Stimulated activated effector memory CD8-positive, alpha-beta T cell treated with anti-CD3 and anti-CD28 coated beads, Interleukin-12 subunit alpha, Interleukin-12 subunit beta, amount 100 ng/mL, for 72 hours (primary cell): ENCODE measurements around the gene ENOX1.

Source experiments
- ATAC-seq: fragments of 150-1000 bp; cut with Tn5 transposase; 2 replicates; pipeline ENCODE4 v1.10.0; 2021
- DNase-seq, 2 donors: peaks; one replicate each; pipeline ENCODE4 v3.0.0; 2021 to 2022; ENCODE audit warnings: low spot score in 2 of 2
- H3K27ac Mint-ChIP-seq: one replicate; pipeline ENCODE4 v1.8.0; 2022; ENCODE audit warnings: mild to moderate bottlenecking, mixed read lengths
- H3K36me3 Mint-ChIP-seq: one replicate; pipeline ENCODE4 v1.8.0; 2022; ENCODE audit warnings: mild to moderate bottlenecking, mixed read lengths
- H3K4me1 Mint-ChIP-seq: one replicate; pipeline ENCODE4 v1.8.0; 2022; ENCODE audit warnings: mixed read lengths
- H3K4me3 Mint-ChIP-seq: one replicate; pipeline ENCODE4 v1.8.0; 2022; ENCODE audit warnings: mild to moderate bottlenecking, mixed read lengths
- H3K9me3 Mint-ChIP-seq: one replicate; pipeline ENCODE4 v1.8.0; 2022; ENCODE audit warnings: mixed read lengths

The ENOX1 gene

GRCh38 chr13:43769529-43769928 is 17.2 kb downstream of the ENOX1 start:
- H3K9me3 Mint-ChIP-seq = no peaks in the 10 kb centered on the region
- DNase-seq (no peak), ATAC-seq (no peak)
- no peak overlapping the region for H3K27ac Mint-ChIP-seq
- H3K4me1 Mint-ChIP-seq = no peaks in the 10 kb centered on the region
- H3K4me3 Mint-ChIP-seq = no peak overlapping the region
- H3K36me3 Mint-ChIP-seq = no peaks in the 10 kb centered on the region

- ATAC-seq = peak; percentile 34
- no peaks in the 10 kb centered on the region for H3K4me1 Mint-ChIP-seq
- H3K27ac Mint-ChIP-seq = no peak overlapping the region
- H3K36me3 Mint-ChIP-seq = no peaks in the 10 kb centered on the region
- H3K4me3 Mint-ChIP-seq = no peak overlapping the region
- H3K9me3 Mint-ChIP-seq = no peaks in the 10 kb centered on the region
- DNase-seq = no peak
Observed at GRCh38 chr13:43767341-43767931, 19.3 kb downstream of the ENOX1 start.

- no peak overlapping the region for H3K4me3 Mint-ChIP-seq
- ATAC-seq = no peak
- H3K36me3 Mint-ChIP-seq = no peaks in the 10 kb centered on the region
- no peaks in the 10 kb centered on the region for H3K4me1 Mint-ChIP-seq
- H3K27ac Mint-ChIP-seq = no peak overlapping the region
- H3K9me3 Mint-ChIP-seq = no peaks in the 10 kb centered on the region
- no peak for DNase-seq
Observed at GRCh38 chr13:43766725-43767124, 20.0 kb downstream of the ENOX1 start.

- H3K27ac Mint-ChIP-seq = no peak overlapping the region
- DNase-seq = no peak
- no peak for ATAC-seq
- no peaks in the 10 kb centered on the region for H3K9me3 Mint-ChIP-seq
- H3K4me1 Mint-ChIP-seq = no peaks in the 10 kb centered on the region
- no peaks in the 10 kb centered on the region for H3K36me3 Mint-ChIP-seq
- no peak overlapping the region for H3K4me3 Mint-ChIP-seq
Observed at GRCh38 chr13:43764349-43764748, 22.4 kb downstream of the ENOX1 start.

GRCh38 chr13:43763143-43763759 is 23.5 kb downstream of the ENOX1 start:
- no peak for DNase-seq
- ATAC-seq = no peak
- H3K4me1 Mint-ChIP-seq = no peaks in the 10 kb centered on the region
- H3K36me3 Mint-ChIP-seq = no peaks in the 10 kb centered on the region
- H3K9me3 Mint-ChIP-seq = no peaks in the 10 kb centered on the region
- no peak overlapping the region for H3K4me3 Mint-ChIP-seq
- no peak overlapping the region for H3K27ac Mint-ChIP-seq

GRCh38 chr13:43761616-43762315 is 25.0 kb downstream of the ENOX1 start:
- no peaks in the 10 kb centered on the region for H3K4me1 Mint-ChIP-seq
- no peak overlapping the region for H3K4me3 Mint-ChIP-seq
- DNase-seq (no peak), ATAC-seq (no peak)
- no peak overlapping the region for H3K27ac Mint-ChIP-seq
- no peaks in the 10 kb centered on the region for H3K9me3 Mint-ChIP-seq
- no peaks in the 10 kb centered on the region for H3K36me3 Mint-ChIP-seq

- Mint-ChIP-seq H3K9me3 (no peaks in the 10 kb centered on the region), H3K4me3 (no peak overlapping the region), H3K36me3 (no peaks in the 10 kb centered on the region), H3K4me1 (no peaks in the 10 kb centered on the region), H3K27ac (no peak overlapping the region)
- ATAC-seq (no peak), DNase-seq (no peak)
Observed at GRCh38 chr13:43760257-43760656, 26.5 kb downstream of the ENOX1 start.

- no peak for ATAC-seq
- Mint-ChIP-seq H3K9me3 (no peaks in the 10 kb centered on the region), H3K4me1 (no peaks in the 10 kb centered on the region), H3K36me3 (no peaks in the 10 kb centered on the region), H3K27ac (no peak overlapping the region), H3K4me3 (no peak overlapping the region)
- DNase-seq = no peak
Observed at GRCh38 chr13:43758834-43759233, 27.9 kb downstream of the ENOX1 start.

- no peaks in the 10 kb centered on the region for H3K9me3 Mint-ChIP-seq
- DNase-seq = no peak
- no peak overlapping the region for H3K27ac Mint-ChIP-seq
- no peak overlapping the region for H3K4me3 Mint-ChIP-seq
- no peaks in the 10 kb centered on the region for H3K36me3 Mint-ChIP-seq
- H3K4me1 Mint-ChIP-seq = no peaks in the 10 kb centered on the region
- peak; percentile 42 for ATAC-seq
Observed at GRCh38 chr13:43757266-43757665, 29.5 kb downstream of the ENOX1 start.

- no peak overlapping the region for H3K4me3 Mint-ChIP-seq
- no peaks in the 10 kb centered on the region for H3K4me1 Mint-ChIP-seq
- no peak for DNase-seq
- ATAC-seq = no peak
- no peaks in the 10 kb centered on the region for H3K36me3 Mint-ChIP-seq
- H3K27ac Mint-ChIP-seq = no peak overlapping the region
- no peaks in the 10 kb centered on the region for H3K9me3 Mint-ChIP-seq
Observed at GRCh38 chr13:43755844-43756243, 30.9 kb downstream of the ENOX1 start.

GRCh38 chr13:43751624-43752023 is 35.1 kb downstream of the ENOX1 start:
- no peaks in the 10 kb centered on the region for H3K36me3 Mint-ChIP-seq
- ATAC-seq (no peak), DNase-seq (no peak)
- H3K4me3 Mint-ChIP-seq = no peak overlapping the region
- H3K4me1 Mint-ChIP-seq = no peaks in the 10 kb centered on the region
- H3K27ac Mint-ChIP-seq = no peak overlapping the region
- no peaks in the 10 kb centered on the region for H3K9me3 Mint-ChIP-seq

GRCh38 chr13:43749503-43749902 is 37.3 kb downstream of the ENOX1 start:
- ATAC-seq (peak; percentile 39), DNase-seq (no peak)
- Mint-ChIP-seq H3K27ac (no peak overlapping the region), H3K36me3 (no peaks in the 10 kb centered on the region), H3K4me3 (no peak overlapping the region), H3K4me1 (no peaks in the 10 kb centered on the region), H3K9me3 (no peaks in the 10 kb centered on the region)

GRCh38 chr13:43744261-43745031 is 42.3 kb downstream of the ENOX1 start:
- no peaks in the 10 kb centered on the region for H3K36me3 Mint-ChIP-seq
- no peaks in the 10 kb centered on the region for H3K4me1 Mint-ChIP-seq
- no peak overlapping the region for H3K4me3 Mint-ChIP-seq
- H3K9me3 Mint-ChIP-seq = no peaks in the 10 kb centered on the region
- ATAC-seq (no peak), DNase-seq (no peak)
- H3K27ac Mint-ChIP-seq = no peak overlapping the region

- DNase-seq = no peak
- no peak overlapping the region for H3K4me3 Mint-ChIP-seq
- H3K9me3 Mint-ChIP-seq = no peaks in the 10 kb centered on the region
- H3K27ac Mint-ChIP-seq = no peak overlapping the region
- H3K4me1 Mint-ChIP-seq = no peaks in the 10 kb centered on the region
- H3K36me3 Mint-ChIP-seq = no peaks in the 10 kb centered on the region
- no peak for ATAC-seq
Observed at GRCh38 chr13:43742911-43743310, 43.9 kb downstream of the ENOX1 start.

- Mint-ChIP-seq H3K4me3 (no peak overlapping the region), H3K4me1 (no peaks in the 10 kb centered on the region), H3K27ac (no peak overlapping the region), H3K9me3 (no peaks in the 10 kb centered on the region), H3K36me3 (no peaks in the 10 kb centered on the region)
- DNase-seq (no peak), ATAC-seq (no peak)
Observed at GRCh38 chr13:43737392-43737923, 49.3 kb downstream of the ENOX1 start.
